Caki2 (cell line): ENCODE data around the gene EEF1AKMT3. TPM values are rescaled to one million over a fixed set of nuclear protein-coding genes. Genes with fewer than 3 reads are reported as not detected.
"Not testable (repeated sequence)": the region's sequence is repeated elsewhere in the genome, so short reads cannot be mapped to it uniquely, and the experiment has no call there.

ENCODE experiments used
- DNase-seq: peaks from one replicate; pipeline ENCODE4 v3.0.0-alpha.2; 2015; ENCODE audit warnings: low read depth
- in situ Hi-C: cut with HindIII; loops from 2 replicates; pipeline ENCODE4 v1.10.0; 2016; ENCODE audit warnings: low sequenced_read_pairs, low pct_unique_long_range_greater_than_20kb, mixed read lengths
- total RNA-seq: library from RNA; depleted of rRNA; stranded (reverse); fragments of >200 nt; shearing (Covaris generic); gene quantifications from 2 replicates; pipeline ENCODE4 v1.2.3, GENCODE V29; 2014; ENCODE audit warnings: low replicate concordance; rRNA removed

The EEF1AKMT3 gene
- total RNA-seq, 1 experiment from 2014 or later = 10.5 TPM

GRCh38 chr12:57821015-57821414 lies 48.6 kb downstream of the EEF1AKMT3 start:
- DNase-seq, in situ Hi-C loops: not testable (repeated sequence)

- in situ Hi-C loops = no loop called here
- DNase-seq = no peak
Measured at GRCh38 chr12:57821474-57822214, 49.2 kb downstream of the EEF1AKMT3 start.

GRCh38 chr12:57822392-57823130 lies 50.1 kb downstream of the EEF1AKMT3 start:
- DNase-seq = no peak
- in situ Hi-C loops = no loop called here

GRCh38 chr12:57823131-57823907 lies 50.9 kb downstream of the EEF1AKMT3 start:
- in situ Hi-C loops = no loop called here
- no peak for DNase-seq

GRCh38 chr12:57823908-57824640 lies 51.7 kb downstream of the EEF1AKMT3 start:
- in situ Hi-C loops = no loop called here
- no peak for DNase-seq

GRCh38 chr12:57825451-57825850 lies 53.0 kb downstream of the EEF1AKMT3 start:
- in situ Hi-C loops = no loop called here

GRCh38 chr12:57826400-57826799 lies 54.0 kb downstream of the EEF1AKMT3 start:
- in situ Hi-C loops = no loop called here

More at GRCh38 chr12:57825451-57825850, 53.0 kb downstream of the EEF1AKMT3 start:
- no peak for DNase-seq

GRCh38 chr12:57826966-57827365 lies 54.6 kb downstream of the EEF1AKMT3 start:
- in situ Hi-C loops = no loop called here
- DNase-seq = no peak

More at GRCh38 chr12:57826400-57826799, 54.0 kb downstream of the EEF1AKMT3 start:
- no peak for DNase-seq

GRCh38 chr12:57829025-57829777 lies 56.8 kb downstream of the EEF1AKMT3 start:
- no peak for DNase-seq
- in situ Hi-C loops = no loop called here

GRCh38 chr12:57830393-57830792 lies 58.0 kb downstream of the EEF1AKMT3 start:
- in situ Hi-C loops = no loop called here
- no peak for DNase-seq

Other genes with a start within 250 kb of the EEF1AKMT3 start
- gene MBD6, start 249.8 kb upstream of the EEF1AKMT3 start, total RNA-seq = 4.3 and 8.3 TPM in 2 replicates
- 358 and 362 TPM in 2 replicates for gene DCTN2, start 225.4 kb upstream of the EEF1AKMT3 start, total RNA-seq
- not detected in 2 replicates for gene KIF5A, start 222.6 kb upstream of the EEF1AKMT3 start, total RNA-seq
- gene PIP4K2C, start 181.4 kb upstream of the EEF1AKMT3 start, total RNA-seq = 33.7 and 39.2 TPM in 2 replicates
- 9.6 and 14.4 TPM in 2 replicates for gene DTX3, start 167.8 kb upstream of the EEF1AKMT3 start, total RNA-seq
- gene ARHGEF25, start 161.2 kb upstream of the EEF1AKMT3 start, total RNA-seq = 43.3 and 58.6 TPM in 2 replicates
- gene B4GALNT1, start 139.4 kb upstream of the EEF1AKMT3 start, total RNA-seq = 64.3 and 66.6 TPM in 2 replicates
- gene OS9, start 78.5 kb upstream of the EEF1AKMT3 start, total RNA-seq = 185 and 187 TPM in 2 replicates
- gene AGAP2, start 33.9 kb upstream of the EEF1AKMT3 start, total RNA-seq = 0.46 and 1.1 TPM in 2 replicates
- 103 and 136 TPM in 2 replicates for gene TSPAN31, start 27.6 kb upstream of the EEF1AKMT3 start, total RNA-seq
- 463 and 654 TPM in 2 replicates for gene CDK4, start 20.3 kb upstream of the EEF1AKMT3 start, total RNA-seq
- gene MARCHF9, start 17.5 kb upstream of the EEF1AKMT3 start, total RNA-seq = 8.0 and 16.6 TPM in 2 replicates
- gene CYP27B1, start 5.5 kb upstream of the EEF1AKMT3 start, total RNA-seq = 0.07 and 0.46 TPM in 2 replicates
- 30.4 and 118 TPM in 2 replicates for gene METTL1, start 509 bp upstream of the EEF1AKMT3 start, total RNA-seq
- gene TSFM, start 10.2 kb downstream of the EEF1AKMT3 start, total RNA-seq = 25.5 and 49.0 TPM in 2 replicates
- gene AVIL, start 46.1 kb downstream of the EEF1AKMT3 start, total RNA-seq = not detected in 2 replicates
- 47.5 and 73.7 TPM in 2 replicates for gene CTDSP2, start 74.1 kb downstream of the EEF1AKMT3 start, total RNA-seq
- 15.3 and 27.9 TPM in 2 replicates for gene ATP23, start 169.0 kb downstream of the EEF1AKMT3 start, total RNA-seq